Muscle of leg (tissue), 9 donors: ENCODE results near the gene TOP3B. TPM values are rescaled to one million over a fixed set of nuclear protein-coding genes. Genes with fewer than 3 reads are reported as not detected.

Experiments used
- polyA plus RNA-seq, 8 donors: library from polyadenylated mRNA; unstranded; fragments of 120-200 nt; gene quantifications; one replicate each; pipeline versions ENCODE4 v1.2.1 to v1.2.3, GENCODE V29; 2013; ENCODE audit warnings: inconsistent platforms in 1 of 8, low replicate concordance in 1 of 8; ENCODE audit not compliant: insufficient read length in 8 of 8, insufficient read depth in 1 of 8
- total RNA-seq: library from RNA; stranded (reverse); fragments of 120-200 nt; gene quantifications from one replicate; pipeline ENCODE4 v1.2.4, GENCODE V29; 2013

The TOP3B gene
- total and polyA plus RNA-seq, 9 donors: 12.2 to 22.8 (median 17.5) TPM

Other genes with a start within 250 kb of the TOP3B start
- gene YPEL1, start 247.0 kb downstream of the TOP3B start, total RNA-seq: 18.8 TPM
- 10 to 100 TPM; 12.1 to 20.7 (median 17.2) TPM for gene YPEL1, start 247.0 kb downstream of the TOP3B start, polyA plus RNA-seq
- 92.8 TPM for gene MAPK1, start 115.1 kb downstream of the TOP3B start, total RNA-seq
- 100 to 1,000 TPM in 6 of 8 donors, 10 to 100 TPM in 2; 92.0 to 126 (median 113) TPM for gene MAPK1, start 115.1 kb downstream of the TOP3B start, polyA plus RNA-seq
- gene PPM1F, start 29.9 kb downstream of the TOP3B start, total RNA-seq: 41.7 TPM
- gene PPM1F, start 29.9 kb downstream of the TOP3B start, polyA plus RNA-seq: 10 to 100 TPM; 38.0 to 63.9 (median 54.1) TPM